ENCODE results near the gene MYO10.

MYO10 gene

DNA sequence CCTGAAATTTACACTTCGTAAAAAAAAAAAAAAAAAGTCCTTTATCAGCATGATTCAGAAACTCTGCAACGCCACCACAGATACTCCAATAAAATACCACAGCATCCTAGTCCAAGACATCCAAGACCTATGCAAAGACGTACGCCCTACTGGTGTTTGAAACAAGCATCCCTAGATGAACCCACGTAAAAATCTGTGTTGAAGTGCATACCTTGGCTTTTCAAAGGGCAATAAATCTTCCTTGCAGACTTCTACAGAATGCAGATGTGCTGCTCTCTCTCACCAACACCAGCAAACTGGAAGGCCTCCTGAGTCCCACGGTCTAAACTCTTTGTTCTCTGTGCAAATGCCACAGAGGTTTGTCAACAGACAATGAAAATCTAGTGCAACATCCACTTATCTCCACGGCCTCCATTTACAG, 38.8 kb downstream of the MYO10 start:
- CTCF ChIA-PET = interaction anchor here (0.5 to 1.0 kb wide), 3 partner anchors 24 to 235 kb away, joined by 3 to 4 read pairs (median 3); no protein-coding TSS in a partner anchor
- no peaks in the 10 kb centered on the region for H3K36me3 ChIP-seq (ENCODE audit: control insufficient read depth in 2 of 2, insufficient read depth in 1 of 2, low read length in 2 of 2)
- POLR2A ChIA-PET = no interaction called here
- no peaks in the 10 kb centered on the region for H3K9me3 ChIP-seq (ENCODE audit: control insufficient read depth, insufficient read depth, low read depth, low read length)
- peak overlapping the region; percentile 71 for H3K27ac ChIP-seq (ENCODE audit: extremely low read depth, low read depth, low read length)
- peaks cover 49% of the 10 kb centered on the region for H3K4me1 ChIP-seq (ENCODE audit: control insufficient read depth, insufficient read depth, low read length)
- H3K4me3 ChIP-seq (ENCODE audit: low read depth, low read length) = no peak overlapping the region
- TF ChIP-seq, protein P1, sequence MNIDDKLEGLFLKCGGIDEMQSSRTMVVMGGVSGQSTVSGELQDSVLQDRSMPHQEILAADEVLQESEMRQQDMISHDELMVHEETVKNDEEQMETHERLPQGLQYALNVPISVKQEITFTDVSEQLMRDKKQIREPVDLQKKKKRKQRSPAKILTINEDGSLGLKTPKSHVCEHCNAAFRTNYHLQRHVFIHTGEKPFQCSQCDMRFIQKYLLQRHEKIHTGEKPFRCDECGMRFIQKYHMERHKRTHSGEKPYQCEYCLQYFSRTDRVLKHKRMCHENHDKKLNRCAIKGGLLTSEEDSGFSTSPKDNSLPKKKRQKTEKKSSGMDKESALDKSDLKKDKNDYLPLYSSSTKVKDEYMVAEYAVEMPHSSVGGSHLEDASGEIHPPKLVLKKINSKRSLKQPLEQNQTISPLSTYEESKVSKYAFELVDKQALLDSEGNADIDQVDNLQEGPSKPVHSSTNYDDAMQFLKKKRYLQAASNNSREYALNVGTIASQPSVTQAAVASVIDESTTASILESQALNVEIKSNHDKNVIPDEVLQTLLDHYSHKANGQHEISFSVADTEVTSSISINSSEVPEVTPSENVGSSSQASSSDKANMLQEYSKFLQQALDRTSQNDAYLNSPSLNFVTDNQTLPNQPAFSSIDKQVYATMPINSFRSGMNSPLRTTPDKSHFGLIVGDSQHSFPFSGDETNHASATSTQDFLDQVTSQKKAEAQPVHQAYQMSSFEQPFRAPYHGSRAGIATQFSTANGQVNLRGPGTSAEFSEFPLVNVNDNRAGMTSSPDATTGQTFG (tag by site-specific recombination; IDR thresholded peaks at IDR 0.05; ENCODE audit: borderline replicate concordance) = no peak
- TF ChIP-seq RBAK (tag by site-specific recombination; IDR thresholded peaks at IDR 0.05) (peak; percentile 98), OSR2 (tag by site-specific recombination; IDR thresholded peaks at IDR 0.05) (peak; percentile 32; the same call in 1 of the 2 replicates), ZNF548 (tag by site-specific recombination; IDR thresholded peaks at IDR 0.05) (no peak), ZNF843 (tag by site-specific recombination; IDR thresholded peaks at IDR 0.05) (peak; percentile 60; the same call in 1 of the 2 replicates), ZNF558 (tag by site-specific recombination; IDR thresholded peaks at IDR 0.05) (peak; percentile 72; the same call in 1 of the 2 replicates), ZNF211 (tag by site-specific recombination; IDR thresholded peaks at IDR 0.05; ENCODE audit: low read depth) (no peak), BCL11B (tag by site-specific recombination; IDR thresholded peaks at IDR 0.05; ENCODE audit: low read depth) (no peak), GFI1B (tag by site-specific recombination; IDR thresholded peaks at IDR 0.05) (peak; percentile 67; the same call in 1 of the 2 replicates), ZBTB20 (tag by site-specific recombination; IDR thresholded peaks at IDR 0.05) (no peak), FEZF1 (tag by site-specific recombination; IDR thresholded peaks at IDR 0.05) (peak; percentile 56; the same call in 1 of the 2 replicates), ZNF473 (tag by site-specific recombination; IDR thresholded peaks at IDR 0.05) (no peak), ZNF791 (tag by site-specific recombination; IDR thresholded peaks at IDR 0.05) (no peak), ZBTB17 (tag by site-specific recombination; IDR thresholded peaks at IDR 0.05) (peak; percentile 57), TRIM28 (IDR thresholded peaks at IDR 0.05; ENCODE audit: borderline replicate concordance, low read length) (peak; percentile 79; the same call in 1 of the 2 replicates), ZSCAN30 (tag by site-specific recombination; IDR thresholded peaks at IDR 0.05) (0 out of 2 replicates have a peak, but pooled peaks have one; percentile 36), ZBTB21 (tag by site-specific recombination; IDR thresholded peaks at IDR 0.05) (no peak), SETDB1 (IDR thresholded peaks at IDR 0.05; ENCODE audit: insufficient read length, low read length) (no peak), ZNF654 (tag by site-specific recombination; IDR thresholded peaks at IDR 0.05; ENCODE audit: low read depth) (peak; percentile 15), ZNF629 (tag by site-specific recombination; IDR thresholded peaks at IDR 0.05) (peak; percentile 46; the same call in 1 of the 2 replicates), ZNF324 (tag by site-specific recombination; IDR thresholded peaks at IDR 0.05) (no peak), ZNF2 (tag by site-specific recombination; IDR thresholded peaks at IDR 0.05) (0 out of 2 replicates have a peak, but pooled peaks have one; percentile 37), ZNF248 (tag by site-specific recombination; IDR thresholded peaks at IDR 0.05) (no peak), ZBTB48 (tag by site-specific recombination; IDR thresholded peaks at IDR 0.05) (0 out of 2 replicates have a peak, but pooled peaks have one; percentile 28), KLF10 (tag by site-specific recombination; IDR thresholded peaks at IDR 0.05) (0 out of 2 replicates have a peak, but pooled peaks have one; percentile 52)
- TF ChIP-seq, protein P2, sequence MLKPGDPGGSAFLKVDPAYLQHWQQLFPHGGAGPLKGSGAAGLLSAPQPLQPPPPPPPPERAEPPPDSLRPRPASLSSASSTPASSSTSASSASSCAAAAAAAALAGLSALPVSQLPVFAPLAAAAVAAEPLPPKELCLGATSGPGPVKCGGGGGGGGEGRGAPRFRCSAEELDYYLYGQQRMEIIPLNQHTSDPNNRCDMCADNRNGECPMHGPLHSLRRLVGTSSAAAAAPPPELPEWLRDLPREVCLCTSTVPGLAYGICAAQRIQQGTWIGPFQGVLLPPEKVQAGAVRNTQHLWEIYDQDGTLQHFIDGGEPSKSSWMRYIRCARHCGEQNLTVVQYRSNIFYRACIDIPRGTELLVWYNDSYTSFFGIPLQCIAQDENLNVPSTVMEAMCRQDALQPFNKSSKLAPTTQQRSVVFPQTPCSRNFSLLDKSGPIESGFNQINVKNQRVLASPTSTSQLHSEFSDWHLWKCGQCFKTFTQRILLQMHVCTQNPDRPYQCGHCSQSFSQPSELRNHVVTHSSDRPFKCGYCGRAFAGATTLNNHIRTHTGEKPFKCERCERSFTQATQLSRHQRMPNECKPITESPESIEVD (tag by site-specific recombination; IDR thresholded peaks at IDR 0.05) = peak; percentile 82
- TF ChIP-seq, protein P3, sequence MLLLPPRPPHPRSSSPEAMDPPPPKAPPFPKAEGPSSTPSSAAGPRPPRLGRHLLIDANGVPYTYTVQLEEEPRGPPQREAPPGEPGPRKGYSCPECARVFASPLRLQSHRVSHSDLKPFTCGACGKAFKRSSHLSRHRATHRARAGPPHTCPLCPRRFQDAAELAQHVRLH (tag by site-specific recombination; IDR thresholded peaks at IDR 0.05) = peak; percentile 36; the same call in 1 of the 2 replicates
- TF ChIP-seq, protein P4, sequence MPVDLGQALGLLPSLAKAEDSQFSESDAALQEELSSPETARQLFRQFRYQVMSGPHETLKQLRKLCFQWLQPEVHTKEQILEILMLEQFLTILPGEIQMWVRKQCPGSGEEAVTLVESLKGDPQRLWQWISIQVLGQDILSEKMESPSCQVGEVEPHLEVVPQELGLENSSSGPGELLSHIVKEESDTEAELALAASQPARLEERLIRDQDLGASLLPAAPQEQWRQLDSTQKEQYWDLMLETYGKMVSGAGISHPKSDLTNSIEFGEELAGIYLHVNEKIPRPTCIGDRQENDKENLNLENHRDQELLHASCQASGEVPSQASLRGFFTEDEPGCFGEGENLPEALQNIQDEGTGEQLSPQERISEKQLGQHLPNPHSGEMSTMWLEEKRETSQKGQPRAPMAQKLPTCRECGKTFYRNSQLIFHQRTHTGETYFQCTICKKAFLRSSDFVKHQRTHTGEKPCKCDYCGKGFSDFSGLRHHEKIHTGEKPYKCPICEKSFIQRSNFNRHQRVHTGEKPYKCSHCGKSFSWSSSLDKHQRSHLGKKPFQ (tag by site-specific recombination; IDR thresholded peaks at IDR 0.05) = no peak
- TF ChIP-seq, protein P5, sequence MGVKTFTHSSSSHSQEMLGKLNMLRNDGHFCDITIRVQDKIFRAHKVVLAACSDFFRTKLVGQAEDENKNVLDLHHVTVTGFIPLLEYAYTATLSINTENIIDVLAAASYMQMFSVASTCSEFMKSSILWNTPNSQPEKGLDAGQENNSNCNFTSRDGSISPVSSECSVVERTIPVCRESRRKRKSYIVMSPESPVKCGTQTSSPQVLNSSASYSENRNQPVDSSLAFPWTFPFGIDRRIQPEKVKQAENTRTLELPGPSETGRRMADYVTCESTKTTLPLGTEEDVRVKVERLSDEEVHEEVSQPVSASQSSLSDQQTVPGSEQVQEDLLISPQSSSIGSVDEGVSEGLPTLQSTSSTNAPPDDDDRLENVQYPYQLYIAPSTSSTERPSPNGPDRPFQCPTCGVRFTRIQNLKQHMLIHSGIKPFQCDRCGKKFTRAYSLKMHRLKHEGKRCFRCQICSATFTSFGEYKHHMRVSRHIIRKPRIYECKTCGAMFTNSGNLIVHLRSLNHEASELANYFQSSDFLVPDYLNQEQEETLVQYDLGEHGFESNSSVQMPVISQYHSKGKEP (tag by site-specific recombination; IDR thresholded peaks at IDR 0.05) = no peak
- TF ChIP-seq, protein P6, sequence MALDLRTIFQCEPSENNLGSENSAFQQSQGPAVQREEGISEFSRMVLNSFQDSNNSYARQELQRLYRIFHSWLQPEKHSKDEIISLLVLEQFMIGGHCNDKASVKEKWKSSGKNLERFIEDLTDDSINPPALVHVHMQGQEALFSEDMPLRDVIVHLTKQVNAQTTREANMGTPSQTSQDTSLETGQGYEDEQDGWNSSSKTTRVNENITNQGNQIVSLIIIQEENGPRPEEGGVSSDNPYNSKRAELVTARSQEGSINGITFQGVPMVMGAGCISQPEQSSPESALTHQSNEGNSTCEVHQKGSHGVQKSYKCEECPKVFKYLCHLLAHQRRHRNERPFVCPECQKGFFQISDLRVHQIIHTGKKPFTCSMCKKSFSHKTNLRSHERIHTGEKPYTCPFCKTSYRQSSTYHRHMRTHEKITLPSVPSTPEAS (tag by site-specific recombination; IDR thresholded peaks at IDR 0.05) = no peak
